ENCODE measurements around the gene GRB14.

The GRB14 gene

DNA sequence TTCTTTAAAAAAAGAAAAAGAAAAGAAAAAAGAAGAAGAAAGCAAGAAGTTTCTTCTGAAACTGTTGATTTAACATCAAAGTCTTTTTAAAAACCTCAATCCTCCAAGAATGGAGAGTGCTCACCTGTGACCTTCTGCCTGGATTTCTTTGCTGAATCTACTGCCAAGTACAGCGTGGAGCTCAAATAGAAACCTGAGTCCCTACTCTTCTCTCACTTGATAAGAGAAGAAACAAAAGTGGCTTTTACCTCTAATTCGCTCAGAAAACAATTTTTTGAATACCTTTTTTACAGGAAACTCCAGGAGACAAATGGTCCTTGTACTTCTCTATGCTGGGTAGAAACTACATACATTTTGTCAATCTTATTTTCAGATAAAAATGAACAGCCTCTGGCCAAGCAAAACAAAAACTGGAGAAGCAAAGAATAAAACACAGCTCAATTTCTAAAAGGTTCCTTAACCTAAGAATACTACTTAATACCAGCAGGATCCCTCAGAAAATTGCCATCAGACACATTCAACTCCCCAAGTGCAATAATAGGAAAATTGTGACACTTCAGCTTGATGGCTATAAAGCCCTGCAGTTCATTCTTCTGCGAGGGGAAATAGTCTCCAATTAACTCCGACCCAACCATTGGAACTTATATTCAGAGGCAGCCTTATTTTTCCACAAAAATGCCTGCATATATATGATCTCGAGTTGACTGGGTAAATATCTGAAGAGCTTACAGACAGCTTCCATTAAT lies 85.8 kb downstream of the GRB14 start:
- H3K4me1 Mint-ChIP-seq, result no peaks in the 10 kb centered on the region
- ATAC-seq (replicated peaks; ENCODE audit: extremely low read depth, poor library complexity, severe bottlenecking), result no peak
- H3K27ac Mint-ChIP-seq (ENCODE audit: low read depth), result no peak overlapping the region
- H3K9me3 Mint-ChIP-seq, result peaks cover 15% of the 10 kb centered on the region
- H3K36me3 Mint-ChIP-seq (ENCODE audit: insufficient read depth), result no peaks in the 10 kb centered on the region
- no peak for DNase-seq (ENCODE audit: low spot score in 2 of 2)
- H3K27me3 Mint-ChIP-seq, result no peaks in the 10 kb centered on the region
- H3K4me3 Mint-ChIP-seq, result no peak overlapping the region

DNA sequence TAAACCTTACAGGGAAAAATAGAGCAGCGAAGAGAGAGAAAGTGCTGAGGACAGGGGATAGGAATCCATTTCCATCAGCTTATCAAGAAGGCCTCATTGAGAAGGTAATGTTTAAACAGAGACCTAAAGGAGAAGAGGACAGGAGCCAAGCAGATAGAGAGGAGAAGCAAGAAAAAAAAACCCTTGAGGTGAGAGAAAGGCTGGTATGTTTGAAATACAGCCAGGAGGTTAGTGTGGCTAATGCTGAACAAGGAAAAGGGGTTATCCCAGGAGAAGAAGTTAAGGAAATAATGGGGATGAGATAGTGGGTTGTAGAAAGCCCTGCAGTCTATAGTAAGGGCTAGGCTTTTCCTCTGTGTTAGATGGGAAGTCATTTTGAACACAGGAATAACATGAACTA lies 90.8 kb downstream of the GRB14 start:
- Mint-ChIP-seq H3K27ac (ENCODE audit: low read depth) (no peak overlapping the region), H3K4me1 (no peaks in the 10 kb centered on the region), H3K36me3 (ENCODE audit: insufficient read depth) (no peaks in the 10 kb centered on the region), H3K9me3 (peaks cover 9% of the 10 kb centered on the region), H3K27me3 (no peaks in the 10 kb centered on the region), H3K4me3 (no peak overlapping the region)
- DNase-seq (ENCODE audit: low spot score in 2 of 2) (no peak), ATAC-seq (replicated peaks; ENCODE audit: extremely low read depth, poor library complexity, severe bottlenecking) (no peak)

DNA sequence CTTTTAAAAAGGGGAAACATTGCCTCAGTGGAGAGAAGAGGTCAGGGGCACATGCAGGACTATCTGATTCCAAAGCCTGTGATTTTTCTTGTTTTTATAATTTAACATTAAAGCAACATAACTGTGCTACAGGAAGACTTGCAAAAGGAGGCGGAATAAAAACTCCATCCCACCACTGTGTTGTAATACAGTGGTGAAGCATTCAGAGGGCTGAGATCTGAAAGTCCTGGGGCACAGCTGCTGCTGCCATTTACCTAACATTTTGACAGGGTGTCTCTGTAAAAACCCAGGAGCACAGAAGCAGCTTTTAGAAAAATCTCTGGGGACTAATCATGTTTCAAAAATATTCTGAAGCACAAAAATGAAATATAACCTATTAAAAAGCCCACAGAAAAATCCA lies 97.6 kb downstream of the GRB14 start:
- no peaks in the 10 kb centered on the region for H3K27me3 Mint-ChIP-seq
- peaks cover 24% of the 10 kb centered on the region for H3K9me3 Mint-ChIP-seq
- ATAC-seq (replicated peaks; ENCODE audit: extremely low read depth, poor library complexity, severe bottlenecking) (no peak), DNase-seq (ENCODE audit: low spot score in 2 of 2) (no peak)
- no peaks in the 10 kb centered on the region for H3K4me1 Mint-ChIP-seq
- no peak overlapping the region for H3K27ac Mint-ChIP-seq (ENCODE audit: low read depth)
- H3K4me3 Mint-ChIP-seq, result no peak overlapping the region
- no peaks in the 10 kb centered on the region for H3K36me3 Mint-ChIP-seq (ENCODE audit: insufficient read depth)

DNA sequence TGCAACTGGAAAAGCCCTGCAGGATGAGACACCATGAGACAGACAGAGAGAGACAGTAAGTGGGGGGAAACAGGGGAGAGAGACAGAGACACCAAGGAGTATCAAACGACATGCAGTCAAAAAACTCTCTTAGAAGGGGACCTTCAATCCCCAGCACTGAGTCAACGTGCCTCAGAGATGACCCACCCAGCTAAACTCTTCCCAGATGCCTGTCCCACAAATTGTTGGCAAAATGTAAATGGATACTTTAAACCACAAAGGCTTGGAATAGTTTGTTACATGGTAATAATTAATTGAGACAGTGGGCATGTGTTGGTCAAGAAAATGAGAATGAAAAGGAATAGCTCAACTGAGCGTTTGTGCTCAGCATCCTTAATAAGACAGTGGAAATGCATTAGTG lies 98.3 kb downstream of the GRB14 start:
- no peak for DNase-seq (ENCODE audit: low spot score in 2 of 2)
- Mint-ChIP-seq H3K27ac (ENCODE audit: low read depth) (no peak overlapping the region), H3K4me3 (no peak overlapping the region), H3K27me3 (no peaks in the 10 kb centered on the region), H3K9me3 (peaks cover 31% of the 10 kb centered on the region), H3K36me3 (ENCODE audit: insufficient read depth) (no peaks in the 10 kb centered on the region), H3K4me1 (no peaks in the 10 kb centered on the region)
- ATAC-seq (replicated peaks; ENCODE audit: extremely low read depth, poor library complexity, severe bottlenecking), result no peak

DNA sequence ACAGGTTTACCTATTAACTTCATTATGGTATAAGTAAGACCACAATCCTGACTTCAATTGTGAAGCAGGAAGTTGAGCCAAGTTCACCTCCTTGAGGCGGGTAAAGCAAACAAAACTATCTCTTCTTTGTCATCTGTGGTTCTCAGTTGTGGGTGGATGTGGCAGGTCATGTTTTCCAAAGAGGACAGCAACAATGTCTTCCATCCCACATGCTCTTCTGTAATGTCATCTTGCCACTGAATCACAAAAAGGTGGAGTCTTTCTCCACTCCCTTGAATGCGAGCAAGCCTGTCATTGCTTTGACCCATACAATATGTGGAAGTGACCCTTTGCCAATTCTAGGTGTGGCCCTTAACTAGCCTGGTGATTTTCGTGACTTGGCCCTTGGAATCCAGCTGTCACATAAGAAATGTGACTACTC lies 98.7 kb downstream of the GRB14 start:
- no peak for ATAC-seq (replicated peaks; ENCODE audit: extremely low read depth, poor library complexity, severe bottlenecking)

DNA sequence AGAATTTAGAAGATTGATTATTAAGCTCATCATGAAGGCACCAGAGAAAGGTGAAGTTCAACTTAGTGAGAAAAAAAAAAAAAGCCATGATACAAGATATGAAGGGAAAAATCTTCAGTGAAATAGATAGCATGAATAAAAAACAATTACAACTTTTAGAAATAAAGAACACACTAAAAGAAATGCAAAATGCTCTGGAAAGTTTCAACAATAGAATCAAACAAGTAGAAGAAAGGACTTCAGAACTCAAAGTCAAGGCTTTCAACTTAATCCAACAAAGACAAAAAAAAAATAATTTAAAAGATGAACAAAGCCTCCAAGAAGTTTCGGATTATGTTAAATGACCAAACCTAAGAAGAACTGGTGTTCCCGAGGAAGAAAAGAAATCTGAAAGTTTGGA lies 105.5 kb downstream of the GRB14 start:
- no peak overlapping the region for H3K27ac Mint-ChIP-seq (ENCODE audit: low read depth)
- DNase-seq (ENCODE audit: low spot score in 2 of 2), result no peak
- H3K4me3 Mint-ChIP-seq, result no peak overlapping the region
- H3K4me1 Mint-ChIP-seq, result no peaks in the 10 kb centered on the region
- no peaks in the 10 kb centered on the region for H3K27me3 Mint-ChIP-seq
- ATAC-seq (replicated peaks; ENCODE audit: extremely low read depth, poor library complexity, severe bottlenecking), result no peak
- peaks cover 40% of the 10 kb centered on the region for H3K9me3 Mint-ChIP-seq
- no peaks in the 10 kb centered on the region for H3K36me3 Mint-ChIP-seq (ENCODE audit: insufficient read depth)

More for the DNA sequence above, 98.7 kb downstream of the GRB14 start:
- H3K9me3 Mint-ChIP-seq, result peaks cover 32% of the 10 kb centered on the region
- DNase-seq (ENCODE audit: low spot score in 2 of 2), result no peak
- H3K36me3 Mint-ChIP-seq (ENCODE audit: insufficient read depth), result no peaks in the 10 kb centered on the region
- H3K27ac Mint-ChIP-seq (ENCODE audit: low read depth), result no peak overlapping the region
- H3K4me3 Mint-ChIP-seq, result no peak overlapping the region
- H3K4me1 Mint-ChIP-seq, result no peaks in the 10 kb centered on the region
- no peaks in the 10 kb centered on the region for H3K27me3 Mint-ChIP-seq

DNA sequence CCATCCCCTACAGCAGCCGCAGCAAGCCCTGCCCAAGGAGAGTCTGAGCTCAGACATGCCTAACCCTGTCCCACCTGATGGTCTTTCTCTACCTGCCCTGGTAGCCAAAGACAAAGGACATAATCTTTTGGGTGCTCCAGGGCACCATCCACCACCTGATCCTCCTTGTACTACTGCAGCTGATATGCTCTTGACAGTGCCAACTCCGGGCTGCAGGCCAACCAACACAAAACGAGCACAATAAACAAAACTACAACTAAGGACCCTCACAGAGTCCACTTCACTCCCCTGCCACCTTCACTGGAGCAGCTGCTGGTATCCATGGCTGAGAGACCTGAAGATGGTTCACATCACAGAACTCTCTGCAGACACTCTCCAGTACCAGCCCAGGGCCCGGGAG lies 106.3 kb downstream of the GRB14 start:
- Mint-ChIP-seq H3K36me3 (ENCODE audit: insufficient read depth) (no peaks in the 10 kb centered on the region), H3K27me3 (no peaks in the 10 kb centered on the region), H3K27ac (ENCODE audit: low read depth) (no peak overlapping the region), H3K9me3 (peaks cover 33% of the 10 kb centered on the region), H3K4me1 (no peaks in the 10 kb centered on the region), H3K4me3 (no peak overlapping the region)
- DNase-seq (ENCODE audit: low spot score in 2 of 2), result no peak
- ATAC-seq (replicated peaks; ENCODE audit: extremely low read depth, poor library complexity, severe bottlenecking), result no peak

DNA sequence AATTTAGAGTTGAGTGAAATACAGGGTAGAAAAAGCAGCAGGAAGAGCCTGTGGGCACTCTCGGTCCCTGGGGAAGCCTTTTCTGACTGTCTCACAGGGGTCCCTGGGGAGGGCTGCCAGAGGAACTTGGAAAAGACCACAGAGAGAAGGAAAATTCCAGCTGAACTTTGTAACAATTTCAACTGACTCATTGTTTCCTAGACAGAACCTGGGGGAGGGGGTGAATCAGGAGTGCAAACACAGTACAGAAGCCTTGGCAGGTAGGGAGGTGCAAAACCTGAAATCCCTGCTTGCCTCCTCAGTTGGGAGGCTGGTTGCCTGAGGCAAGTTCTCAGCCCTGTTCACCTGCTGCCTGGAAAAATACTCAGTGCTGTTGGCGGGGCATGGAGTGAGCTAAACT lies 106.8 kb downstream of the GRB14 start:
- Mint-ChIP-seq H3K9me3 (peaks cover 30% of the 10 kb centered on the region), H3K27me3 (no peaks in the 10 kb centered on the region), H3K4me3 (no peak overlapping the region), H3K4me1 (no peaks in the 10 kb centered on the region), H3K36me3 (ENCODE audit: insufficient read depth) (no peaks in the 10 kb centered on the region), H3K27ac (ENCODE audit: low read depth) (no peak overlapping the region)
- no peak for DNase-seq (ENCODE audit: low spot score in 2 of 2)
- no peak for ATAC-seq (replicated peaks; ENCODE audit: extremely low read depth, poor library complexity, severe bottlenecking)

DNA sequence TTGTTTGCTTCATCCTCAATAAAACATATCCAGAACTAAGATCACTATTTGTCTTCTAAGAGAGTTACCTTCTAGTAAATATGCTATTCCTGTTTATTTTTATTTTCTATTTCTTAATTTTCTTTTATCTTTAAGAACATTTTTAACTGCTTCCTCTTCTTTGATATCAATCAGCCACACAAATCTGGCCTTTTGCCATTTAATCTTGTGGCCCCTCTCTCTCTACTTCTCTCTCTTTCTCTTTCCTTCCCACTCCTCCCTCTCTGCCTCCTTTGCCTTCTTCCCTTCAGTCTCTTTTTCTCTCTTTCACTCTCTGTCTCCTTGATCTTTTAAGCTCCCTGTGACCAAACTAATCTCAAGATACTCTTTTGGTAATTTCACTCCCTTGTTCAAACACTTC lies 108.4 kb downstream of the GRB14 start:
- Mint-ChIP-seq H3K9me3 (peaks cover 22% of the 10 kb centered on the region), H3K27me3 (no peaks in the 10 kb centered on the region), H3K36me3 (ENCODE audit: insufficient read depth) (no peaks in the 10 kb centered on the region), H3K4me1 (no peaks in the 10 kb centered on the region), H3K4me3 (no peak overlapping the region), H3K27ac (ENCODE audit: low read depth) (no peak overlapping the region)
- DNase-seq (ENCODE audit: low spot score in 2 of 2), result no peak
- ATAC-seq (replicated peaks; ENCODE audit: extremely low read depth, poor library complexity, severe bottlenecking), result no peak

DNA sequence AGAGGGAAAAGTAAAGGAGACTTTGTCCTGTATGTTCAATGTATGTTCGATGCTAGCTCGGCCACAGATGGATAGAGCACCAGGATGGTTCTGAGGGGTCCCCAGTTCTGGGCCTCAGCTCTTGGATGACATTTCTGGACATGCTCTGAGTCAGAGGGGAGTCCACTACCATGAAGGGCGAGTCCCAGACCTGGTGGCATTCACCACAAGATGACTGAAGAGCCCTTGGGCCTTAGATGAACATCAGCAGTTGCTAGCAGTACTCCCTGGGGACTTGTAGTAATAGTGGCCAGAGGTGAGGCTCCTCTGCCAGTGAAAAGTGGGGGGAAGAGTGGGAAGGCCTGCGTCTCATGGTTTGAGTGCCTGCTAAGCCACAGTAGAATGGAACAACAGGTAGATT lies 109.5 kb downstream of the GRB14 start:
- H3K4me1 Mint-ChIP-seq, result no peaks in the 10 kb centered on the region
- no peak overlapping the region for H3K27ac Mint-ChIP-seq (ENCODE audit: low read depth)
- ATAC-seq (replicated peaks; ENCODE audit: extremely low read depth, poor library complexity, severe bottlenecking), result no peak
- H3K27me3 Mint-ChIP-seq, result no peaks in the 10 kb centered on the region
- DNase-seq (ENCODE audit: low spot score in 2 of 2), result no peak
- no peak overlapping the region for H3K4me3 Mint-ChIP-seq
- no peaks in the 10 kb centered on the region for H3K36me3 Mint-ChIP-seq (ENCODE audit: insufficient read depth)
- peaks cover 22% of the 10 kb centered on the region for H3K9me3 Mint-ChIP-seq

DNA sequence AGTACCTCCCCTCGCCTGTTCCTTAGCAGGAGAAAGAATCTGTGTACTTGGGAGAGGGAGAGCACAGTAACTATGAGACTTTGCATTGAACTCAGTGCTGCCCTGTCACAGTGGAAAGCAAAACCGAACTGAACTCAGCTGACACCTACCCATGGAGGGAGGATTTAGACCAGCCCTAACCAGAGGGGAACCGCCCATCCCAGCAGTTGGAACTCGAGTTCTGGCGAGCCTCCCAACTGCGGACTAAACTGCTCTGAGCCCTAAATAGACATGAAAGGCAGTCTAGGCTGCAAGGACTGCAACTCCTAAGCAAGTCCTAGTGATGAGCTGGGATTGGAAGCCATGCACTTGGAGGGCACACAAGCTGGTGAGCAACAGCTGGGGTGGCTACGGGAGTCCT lies 110.4 kb downstream of the GRB14 start:
- DNase-seq (ENCODE audit: low spot score in 2 of 2) (no peak), ATAC-seq (replicated peaks; ENCODE audit: extremely low read depth, poor library complexity, severe bottlenecking) (no peak)
- H3K4me3 Mint-ChIP-seq, result no peak overlapping the region
- H3K27me3 Mint-ChIP-seq, result no peaks in the 10 kb centered on the region
- H3K9me3 Mint-ChIP-seq, result peaks cover 22% of the 10 kb centered on the region
- H3K4me1 Mint-ChIP-seq, result no peaks in the 10 kb centered on the region
- H3K27ac Mint-ChIP-seq (ENCODE audit: low read depth), result no peak overlapping the region
- H3K36me3 Mint-ChIP-seq (ENCODE audit: insufficient read depth), result no peaks in the 10 kb centered on the region

DNA sequence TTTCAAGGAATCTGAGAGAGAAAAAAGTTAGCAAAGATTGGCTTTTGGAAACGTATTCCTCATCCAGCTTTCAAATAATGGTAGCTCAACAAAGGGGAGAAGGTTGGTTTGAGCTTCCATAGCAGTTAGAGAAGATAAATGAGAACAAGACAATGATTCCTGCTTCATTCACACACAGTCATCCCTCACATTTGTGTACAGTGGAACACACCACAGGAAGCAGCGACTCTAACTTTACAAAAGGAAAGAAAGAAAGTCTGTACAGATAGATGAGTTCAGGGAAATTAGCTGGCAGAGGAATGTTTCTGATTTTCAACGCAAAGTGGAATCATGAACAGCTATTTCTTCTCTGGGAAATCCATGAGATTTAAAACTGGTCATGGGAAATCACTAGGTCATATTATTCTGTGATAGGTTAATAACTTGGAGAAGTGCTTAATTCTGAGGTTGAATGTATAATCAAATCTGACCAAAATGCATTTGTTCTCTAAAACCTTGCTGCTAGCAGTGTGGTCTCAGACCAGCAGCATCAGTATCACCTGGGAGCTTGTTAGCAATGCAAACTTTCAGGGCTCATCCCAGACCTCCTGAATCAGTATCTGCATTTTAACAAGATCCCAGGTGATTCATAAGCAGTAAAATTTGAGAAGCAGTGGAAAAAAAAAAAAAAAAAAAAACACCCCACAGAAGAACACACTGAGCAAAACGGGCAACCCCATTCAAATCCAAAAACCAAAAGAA lies 112.0 kb downstream of the GRB14 start:
- Mint-ChIP-seq H3K27me3 (no peaks in the 10 kb centered on the region), H3K4me1 (no peaks in the 10 kb centered on the region), H3K4me3 (no peak overlapping the region), H3K9me3 (peaks cover 29% of the 10 kb centered on the region), H3K36me3 (ENCODE audit: insufficient read depth) (no peaks in the 10 kb centered on the region), H3K27ac (ENCODE audit: low read depth) (no peak overlapping the region)
- DNase-seq (ENCODE audit: low spot score in 2 of 2) (no peak), ATAC-seq (replicated peaks; ENCODE audit: extremely low read depth, poor library complexity, severe bottlenecking) (no peak)

DNA sequence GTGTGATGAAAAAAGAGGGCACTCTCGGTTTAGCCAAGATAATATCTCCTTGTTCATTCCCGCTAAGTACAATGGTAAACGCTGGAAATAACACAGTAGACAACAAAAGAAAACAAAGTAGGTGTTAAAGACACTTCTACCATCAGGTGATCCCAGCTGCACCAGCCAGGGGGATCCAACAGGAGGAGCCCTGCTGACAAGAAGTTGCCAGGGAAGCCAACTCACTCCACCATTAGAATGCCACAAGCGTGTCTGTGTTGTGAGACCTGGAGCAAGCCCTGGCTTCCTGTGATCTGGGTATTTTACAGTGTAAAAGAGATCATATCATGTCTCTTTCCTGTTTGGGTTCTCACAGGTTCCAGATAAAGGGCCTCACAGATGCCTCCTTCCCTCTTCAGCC lies 117.0 kb downstream of the GRB14 start:
- Mint-ChIP-seq H3K36me3 (ENCODE audit: insufficient read depth) (no peaks in the 10 kb centered on the region), H3K27ac (ENCODE audit: low read depth) (no peak overlapping the region), H3K4me1 (no peaks in the 10 kb centered on the region), H3K27me3 (no peaks in the 10 kb centered on the region), H3K9me3 (peaks cover 7% of the 10 kb centered on the region), H3K4me3 (no peak overlapping the region)
- no peak for ATAC-seq (replicated peaks; ENCODE audit: extremely low read depth, poor library complexity, severe bottlenecking)
- DNase-seq (ENCODE audit: low spot score in 2 of 2), result no peak
